K562 (cell line): ENCODE results near the gene FBL. TPM values are rescaled to one million over a fixed set of nuclear protein-coding genes. Genes with fewer than 3 reads are reported as not detected.

Experiments
- ASH1L ChIP-seq: fragments of 450-650 bp; IDR thresholded peaks from 2 replicates; pipeline ENCODE4 v1.6.1; 2018; ENCODE audit warnings: borderline replicate concordance, mild to moderate bottlenecking, low read depth; ENCODE audit not compliant: partially characterized antibody
- CCNT2 ChIP-seq: IDR thresholded peaks from 2 replicates; pipeline ENCODE4 v1.6.1; 2011; ENCODE audit warnings: borderline replicate concordance, low read depth, mild to moderate bottlenecking, moderate library complexity, mixed read lengths, low read length; ENCODE audit not compliant: insufficient read length; ENCODE audit errors: extremely low read depth
- DNMT1 ChIP-seq: fragments of 450-650 bp; IDR thresholded peaks from 2 replicates; pipeline ENCODE4 v1.6.1; 2016; ENCODE audit warnings: antibody characterized with exemption, mild to moderate bottlenecking
- ELF2 ChIP-seq: fragments of 250-450 bp; sonication (Bioruptor Pico); IDR thresholded peaks from 2 replicates; pipeline ENCODE4 v1.5.0; 2021; ENCODE audit warnings: mild to moderate bottlenecking
- HNRNPUL1 ChIP-seq: fragments of 200-400 bp; formaldehyde crosslinking; IDR thresholded peaks from 2 replicates; pipeline ENCODE4 v1.6.1; 2017; ENCODE audit warnings: low read length
- MXD1 ChIP-seq: fragments of 250-450 bp; sonication (Bioruptor Pico); IDR thresholded peaks from 2 replicates; pipeline ENCODE4 v1.8.0; 2021; ENCODE audit warnings: borderline replicate concordance, mild to moderate bottlenecking, moderate library complexity; ENCODE audit not compliant: poor library complexity, severe bottlenecking
- PREB ChIP-seq: sonication (generic); formaldehyde crosslinking; IDR thresholded peaks from 2 replicates; pipeline ENCODE4 v1.8.1; 2023; ENCODE audit warnings: mild to moderate bottlenecking, missing genetic modification reagents
- RBM15 ChIP-seq: fragments of 200-400 bp; formaldehyde crosslinking; IDR thresholded peaks from 2 replicates; pipeline ENCODE4 v1.6.1; 2018; ENCODE audit warnings: mild to moderate bottlenecking, low read length, moderate library complexity; ENCODE audit not compliant: insufficient read depth
- RBM25 ChIP-seq: fragments of 200-400 bp; formaldehyde crosslinking; IDR thresholded peaks from 2 replicates; pipeline ENCODE4 v1.6.1; 2018; ENCODE audit warnings: low read length, low read depth, moderate library complexity; ENCODE audit not compliant: severe bottlenecking
- SNIP1 ChIP-seq: fragments of 450-650 bp; IDR thresholded peaks from 2 replicates; pipeline ENCODE4 v1.7.1; 2017; ENCODE audit warnings: low read depth, mild to moderate bottlenecking
- STAT5B ChIP-seq: fragments of 250-450 bp; sonication (Bioruptor Pico); IDR thresholded peaks from 2 replicates; pipeline ENCODE4 v1.8.0; 2021; ENCODE audit warnings: mild to moderate bottlenecking, inconsistent platforms
- ZC3H8 ChIP-seq: fragments of 450-650 bp; IDR thresholded peaks from 2 replicates; pipeline ENCODE4 v1.6.1; 2017
- ZNF384 ChIP-seq: IDR thresholded peaks from 2 replicates; pipeline ENCODE4 v1.6.1; 2012; ENCODE audit warnings: low read depth, low read length, improper control_type of control experiment
- ZNF444 ChIP-seq: fragments of 250-450 bp; sonication (Bioruptor Pico); IDR thresholded peaks from 2 replicates; pipeline ENCODE4 v1.4.0; 2020; ENCODE audit warnings: mild to moderate bottlenecking, moderate library complexity
- ZNF76 ChIP-seq: fragments of 250-450 bp; sonication (Bioruptor Pico); IDR thresholded peaks from 2 replicates; pipeline ENCODE4 v1.4.0; 2020; ENCODE audit warnings: mild to moderate bottlenecking, moderate library complexity, borderline replicate concordance
- ZNF79 ChIP-seq: fragments of 250-450 bp; sonication (Bioruptor Pico); IDR thresholded peaks from 2 replicates; pipeline ENCODE4 v1.4.0; 2020; ENCODE audit warnings: low read depth, mild to moderate bottlenecking, moderate library complexity
- polyA plus RNA-seq, 8 experiments: library from polyadenylated mRNA; depleted of rRNA in 4 of 8; stranded (reverse) in 5 of 8; unstranded in 3 of 8; fragments of >200 nt; fragmentation: Nextera tagmentation in 2 of 8; fragmentation: Illumina TruSeq in 1 of 8; extraction: Ambion mirVana in 2 of 8; extraction: Trizol in 1 of 8; gene quantifications; 2 replicates each; pipeline versions ENCODE4 v1.2.1 to v1.2.3, GENCODE V29; 2011 to 2014; ENCODE audit warnings: inconsistent platforms in 1 of 8, missing spikeins in 1 of 8
- total RNA-seq, 7 experiments: library from RNA; depleted of rRNA in 6 of 7; stranded (reverse); fragments of >200 nt in 6 of 7; fragmentation: Illumina TruSeq in 2 of 7; extraction: Trizol in 2 of 7; gene quantifications; 2 replicates each; pipeline versions ENCODE4 v1.2.1 to v1.2.3, GENCODE V29; 2011 to 2021; ENCODE audit warnings: low replicate concordance in 1 of 7
- TF ChIP-seq, protein P1 (sequence below): fragments of 250-450 bp; sonication (Bioruptor Pico); IDR thresholded peaks from 2 replicates; pipeline ENCODE4 v1.8.0; 2022; ENCODE audit warnings: inconsistent platforms, mild to moderate bottlenecking, moderate library complexity, borderline replicate concordance
- TF ChIP-seq, protein P2 (sequence below): fragments of 450-650 bp; formaldehyde crosslinking; IDR thresholded peaks from 2 replicates; pipeline ENCODE4 v1.4.0; 2020; ENCODE audit warnings: mild to moderate bottlenecking, moderate library complexity
- TF ChIP-seq, protein P3 (sequence below): fragments of 200-400 bp; formaldehyde crosslinking; IDR thresholded peaks from 2 replicates; pipeline ENCODE4 v1.6.1; 2017; ENCODE audit warnings: mild to moderate bottlenecking, low read depth, low read length, moderate library complexity

FBL gene
- total and polyA plus RNA-seq, 9 of the 15 experiments (the other 6 are each of a cell fraction or from before 2014, with no cell fraction given): 201 to 1,696 (median 696) TPM

DNA sequence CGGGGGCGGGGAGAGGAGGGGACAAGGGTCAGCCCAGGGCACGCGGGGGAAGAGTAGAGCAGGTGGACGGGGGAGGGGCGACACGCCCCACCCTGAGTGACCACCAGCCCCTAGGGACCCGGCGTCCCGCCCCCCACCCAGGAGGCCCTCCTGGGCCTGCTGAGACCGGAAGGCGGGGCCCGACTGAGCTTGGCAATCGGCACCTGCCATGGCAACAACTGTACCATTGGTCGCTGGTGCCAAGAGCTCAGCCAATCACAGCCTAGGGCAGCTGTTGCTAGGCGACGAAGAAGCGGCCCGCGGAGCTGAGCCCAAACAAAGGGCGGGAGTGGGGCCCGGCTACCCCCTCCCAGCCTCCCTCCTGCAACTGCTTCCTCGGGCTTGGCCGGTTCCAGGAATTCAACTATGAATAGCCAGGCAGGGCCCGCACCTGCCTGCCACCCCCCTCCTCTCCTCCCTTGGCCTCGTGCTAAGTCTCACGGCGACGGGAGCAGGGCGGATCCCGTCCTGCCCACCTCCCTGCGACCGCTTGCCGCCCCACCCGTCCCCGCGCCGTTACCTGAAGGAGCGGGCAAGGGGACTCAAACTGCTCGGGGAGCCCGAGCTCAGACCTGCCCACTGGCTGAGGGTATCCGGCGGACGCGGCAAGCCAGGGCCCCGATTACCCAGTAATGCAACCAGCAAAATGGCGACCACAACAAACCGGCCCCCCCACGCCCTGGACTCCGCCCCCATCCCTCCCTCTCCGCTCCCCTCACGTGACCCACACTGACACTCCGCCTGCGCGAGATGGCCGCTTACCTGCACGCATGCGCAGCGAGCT is 12.5 kb downstream of the FBL start, which contains the start of gene DYRK1B (continued):
- TF ChIP-seq, protein P1, sequence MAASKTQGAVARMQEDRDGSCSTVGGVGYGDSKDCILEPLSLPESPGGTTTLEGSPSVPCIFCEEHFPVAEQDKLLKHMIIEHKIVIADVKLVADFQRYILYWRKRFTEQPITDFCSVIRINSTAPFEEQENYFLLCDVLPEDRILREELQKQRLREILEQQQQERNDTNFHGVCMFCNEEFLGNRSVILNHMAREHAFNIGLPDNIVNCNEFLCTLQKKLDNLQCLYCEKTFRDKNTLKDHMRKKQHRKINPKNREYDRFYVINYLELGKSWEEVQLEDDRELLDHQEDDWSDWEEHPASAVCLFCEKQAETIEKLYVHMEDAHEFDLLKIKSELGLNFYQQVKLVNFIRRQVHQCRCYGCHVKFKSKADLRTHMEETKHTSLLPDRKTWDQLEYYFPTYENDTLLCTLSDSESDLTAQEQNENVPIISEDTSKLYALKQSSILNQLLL (CRISPR knock-in tag): no peak
- TF ChIP-seq STAT5B (CRISPR knock-in tag): no peak
- TF ChIP-seq, protein P2, sequence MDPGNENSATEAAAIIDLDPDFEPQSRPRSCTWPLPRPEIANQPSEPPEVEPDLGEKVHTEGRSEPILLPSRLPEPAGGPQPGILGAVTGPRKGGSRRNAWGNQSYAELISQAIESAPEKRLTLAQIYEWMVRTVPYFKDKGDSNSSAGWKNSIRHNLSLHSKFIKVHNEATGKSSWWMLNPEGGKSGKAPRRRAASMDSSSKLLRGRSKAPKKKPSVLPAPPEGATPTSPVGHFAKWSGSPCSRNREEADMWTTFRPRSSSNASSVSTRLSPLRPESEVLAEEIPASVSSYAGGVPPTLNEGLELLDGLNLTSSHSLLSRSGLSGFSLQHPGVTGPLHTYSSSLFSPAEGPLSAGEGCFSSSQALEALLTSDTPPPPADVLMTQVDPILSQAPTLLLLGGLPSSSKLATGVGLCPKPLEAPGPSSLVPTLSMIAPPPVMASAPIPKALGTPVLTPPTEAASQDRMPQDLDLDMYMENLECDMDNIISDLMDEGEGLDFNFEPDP (CRISPR knock-in tag): no peak
- 0 out of 2 replicates have a peak, but pooled peaks have one; percentile 30 for TF ChIP-seq ELF2 (CRISPR knock-in tag)
- TF ChIP-seq ZNF76 (CRISPR knock-in tag): no peak
- no peak for TF ChIP-seq ZC3H8
- no peak for TF ChIP-seq ZNF79
- TF ChIP-seq PREB (CRISPR knock-in tag): no peak
- TF ChIP-seq SNIP1: no peak
- no peak for TF ChIP-seq ASH1L
- no peak for TF ChIP-seq ZNF444
- TF ChIP-seq DNMT1: no peak
- TF ChIP-seq RBM25: peak; percentile 64
- TF ChIP-seq MXD1 (CRISPR knock-in tag): peak; percentile 55
- TF ChIP-seq CCNT2: peak; percentile 56
- TF ChIP-seq RBM15: no peak
- no peak for TF ChIP-seq HNRNPUL1
- TF ChIP-seq, protein P3, sequence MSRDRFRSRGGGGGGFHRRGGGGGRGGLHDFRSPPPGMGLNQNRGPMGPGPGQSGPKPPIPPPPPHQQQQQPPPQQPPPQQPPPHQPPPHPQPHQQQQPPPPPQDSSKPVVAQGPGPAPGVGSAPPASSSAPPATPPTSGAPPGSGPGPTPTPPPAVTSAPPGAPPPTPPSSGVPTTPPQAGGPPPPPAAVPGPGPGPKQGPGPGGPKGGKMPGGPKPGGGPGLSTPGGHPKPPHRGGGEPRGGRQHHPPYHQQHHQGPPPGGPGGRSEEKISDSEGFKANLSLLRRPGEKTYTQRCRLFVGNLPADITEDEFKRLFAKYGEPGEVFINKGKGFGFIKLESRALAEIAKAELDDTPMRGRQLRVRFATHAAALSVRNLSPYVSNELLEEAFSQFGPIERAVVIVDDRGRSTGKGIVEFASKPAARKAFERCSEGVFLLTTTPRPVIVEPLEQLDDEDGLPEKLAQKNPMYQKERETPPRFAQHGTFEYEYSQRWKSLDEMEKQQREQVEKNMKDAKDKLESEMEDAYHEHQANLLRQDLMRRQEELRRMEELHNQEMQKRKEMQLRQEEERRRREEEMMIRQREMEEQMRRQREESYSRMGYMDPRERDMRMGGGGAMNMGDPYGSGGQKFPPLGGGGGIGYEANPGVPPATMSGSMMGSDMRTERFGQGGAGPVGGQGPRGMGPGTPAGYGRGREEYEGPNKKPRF: no peak
- no peak for TF ChIP-seq ZNF384
